ENCODE data around the gene IMP4. TPM values are rescaled to one million over a fixed set of nuclear protein-coding genes. Genes with fewer than 3 reads are reported as not detected.

IMP4 gene
- total and polyA plus RNA-seq, 2 donors (not counting 1 experiment from before 2014, with no cell fraction given), result 102 to 164 TPM

- Histone ChIP-seq H3K27me3 (replicated peaks in 1 of 4; ENCODE audit: control extremely low read depth in 1 of 4, control insufficient read depth in 3 of 4, insufficient read depth in 4 of 4, low read length in 3 of 4) (no peaks in the 10 kb centered on the region), H2AFZ (ENCODE audit: insufficient read depth, low read depth, low read length, poor library complexity, severe bottlenecking) (peak overlapping the region; percentile 83), H4K20me1 (ENCODE audit: control insufficient read depth, insufficient read depth, low read length, poor library complexity, severe bottlenecking) (no peaks in the 10 kb centered on the region), H3K79me2 (ENCODE audit: control insufficient read depth, insufficient read depth, low read length) (no peaks in the 10 kb centered on the region), H3K36me3 (replicated peaks in 1 of 2; ENCODE audit: control extremely low read depth in 1 of 2, control insufficient read depth in 1 of 2, extremely low read depth in 1 of 2, insufficient read depth in 2 of 2, low read length in 1 of 2) (no peaks in the 10 kb centered on the region), H3K27ac (ENCODE audit: low read length in 2 of 2) (peak overlapping the region; percentile 14 to 21), H3K4me3 (ENCODE audit: control extremely low read depth in 1 of 5, extremely low read depth in 1 of 5, insufficient read depth in 1 of 5, low read depth in 2 of 5, low read length in 4 of 5) (peak overlapping the region; percentile 48 to 72 (median 63)), H3K4me2 (replicated peaks; ENCODE audit: low read depth, low read length, poor library complexity, severe bottlenecking) (peak overlapping the region; percentile 89), H3K9me3 (ENCODE audit: control extremely low read depth in 1 of 3, control insufficient read depth in 2 of 3, insufficient read depth in 1 of 3, low read length in 2 of 3) (peaks cover 0 to 5% (median 0%) of the 10 kb centered on the region in 3 donors), H3K9ac (ENCODE audit: low read length) (peak overlapping the region; percentile 76), H3K4me1 (ENCODE audit: control insufficient read depth in 2 of 2, insufficient read depth in 2 of 2, low read length in 2 of 2) (peaks cover 27 to 54% of the 10 kb centered on the region in 2 donors)
- H3K4me3 Mint-ChIP-seq, result peak overlapping the region; percentile 94
- ATAC-seq (ENCODE audit: low read depth) (peak; percentile 89), DNase-seq (peak; percentile 71)
- TF ChIP-seq EZH2 (IDR thresholded peaks at IDR 0.05; ENCODE audit: borderline replicate concordance, insufficient read depth, low read depth, low read length, poor library complexity, severe bottlenecking) (no peak), CTCF (IDR thresholded peaks at IDR 0.05) (no peak)
- no peaks in the 10 kb centered on the region for H3K9me3 Mint-ChIP-seq (ENCODE audit: insufficient read depth)
- H3K4me1 Mint-ChIP-seq, result peaks cover 52% of the 10 kb centered on the region
- ChIA-PET POLR2A (interaction anchor here (1.1 to 1.3 kb wide), 2 partner anchors 15 to 49 kb away, joined by 3 to 7 read pairs; partner anchors contain the start of gene IMP4), CTCF (interaction anchor here (0.7 to 1.9 kb wide), 4 partner anchors 14 to 48 kb away, joined by 3 to 5 read pairs (median 4); partner anchors contain the start of gene IMP4)
- H3K27me3 Mint-ChIP-seq, result no peaks in the 10 kb centered on the region
- WGBS (ENCODE audit: insufficient coverage), result 3% methylated on average over 59 of the region's 59 CpGs
- peak overlapping the region; percentile 95 for H3K27ac Mint-ChIP-seq
- intact Hi-C loops (cut with micrococcal nuclease), result loop anchor here (1.0 to 5.0 kb wide), 2 partner anchors 19 to 34 kb away; partner anchors contain the start of gene PTPN18
These were observed 48.6 kb downstream of the IMP4 start for GRCh38 chr2:130391058-130391871.

Data from B cell (primary cell).